Measurements from ENCODE around the gene OPALIN.

OPALIN gene, protein sequence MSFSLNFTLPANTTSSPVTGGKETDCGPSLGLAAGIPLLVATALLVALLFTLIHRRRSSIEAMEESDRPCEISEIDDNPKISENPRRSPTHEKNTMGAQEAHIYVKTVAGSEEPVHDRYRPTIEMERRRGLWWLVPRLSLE

DNA sequence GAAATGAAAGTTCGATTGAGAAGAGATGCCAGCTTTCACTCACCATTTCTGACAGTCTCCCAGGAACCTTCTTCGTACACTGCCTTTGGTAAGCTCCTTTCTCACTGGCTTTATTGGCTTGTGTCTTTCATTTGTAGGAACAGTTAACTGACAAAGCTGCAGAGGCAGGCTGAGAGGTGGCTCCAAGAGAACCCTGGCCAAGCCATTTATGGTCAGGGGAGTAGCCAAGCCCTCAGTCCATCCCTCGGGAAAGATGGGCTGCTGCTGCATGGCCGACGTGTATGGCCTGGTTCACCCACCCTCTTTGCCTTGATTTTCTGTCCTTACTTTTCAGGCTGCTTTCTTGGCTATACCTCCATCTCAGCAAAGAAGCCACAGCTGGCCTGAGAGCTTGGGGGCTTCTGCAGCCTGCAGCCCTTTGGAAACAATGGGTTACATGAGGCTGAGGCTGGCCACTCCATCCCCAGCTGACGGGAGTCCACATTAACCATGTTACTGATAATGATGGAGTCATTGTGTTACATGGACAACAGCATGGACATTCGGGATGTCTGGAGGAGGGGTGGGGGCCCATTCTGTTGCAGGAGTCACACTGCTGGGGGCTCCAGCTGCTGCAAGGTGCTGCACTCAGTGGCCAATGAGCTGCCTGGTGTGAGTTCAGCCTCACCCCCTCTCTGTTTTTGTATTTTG, at the start of gene OPALIN:
TSS of gene OPALIN (minus strand) at position 152 of the 690 bp plus-strand sequence. CDS start at position 46, 106 bp downstream.
- Histone ChIP-seq H2AFZ (ENCODE audit: low read depth, low read length) (no peak within 1 kb of the TSS), H3K9me3 (ENCODE audit: low read length) (no peaks in the 10 kb centered on the region), H3K27me3 (ENCODE audit: insufficient read depth, low read length) (peaks cover 2% of the 10 kb centered on the region), H3K4me3 (ENCODE audit: low read length) (no peak within 1 kb of the TSS), H3K36me3 (ENCODE audit: insufficient read depth, low read length) (no peaks in the 10 kb centered on the region), H3K4me1 (ENCODE audit: insufficient read depth, low read length) (no peaks in the 10 kb centered on the region)

DNA sequence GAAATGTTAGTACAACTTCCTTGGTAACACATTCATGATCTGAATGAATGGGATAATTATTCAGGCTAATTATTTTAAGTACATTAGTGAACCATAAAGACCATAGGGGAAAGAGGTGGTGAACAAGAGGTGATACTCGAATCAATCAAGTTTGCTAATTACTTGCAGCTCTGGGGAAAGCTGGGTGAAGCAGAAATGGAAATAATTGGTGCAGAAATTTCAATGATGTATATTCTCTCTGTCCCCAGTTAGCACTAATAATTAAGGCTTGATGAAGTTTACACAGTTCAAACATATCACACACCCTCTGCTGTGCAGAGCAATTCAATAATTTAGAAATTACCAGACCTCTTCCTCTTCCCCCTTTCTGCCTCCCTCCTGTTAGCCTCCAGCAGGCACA, 49.4 kb upstream of the OPALIN start:
- no peak overlapping the region for H2AFZ ChIP-seq (ENCODE audit: low read depth, low read length)

GRCh38 chr10:96407560-96408069, 48.8 kb upstream of the OPALIN start:
- H3K27me3 ChIP-seq (ENCODE audit: insufficient read depth, low read length), result peaks cover 27% of the 10 kb centered on the region
- no peaks in the 10 kb centered on the region for H3K4me1 ChIP-seq (ENCODE audit: insufficient read depth, low read length)
- H3K4me3 ChIP-seq (ENCODE audit: low read length), result no peak overlapping the region
- no peaks in the 10 kb centered on the region for H3K9me3 ChIP-seq (ENCODE audit: low read length)
- no peaks in the 10 kb centered on the region for H3K36me3 ChIP-seq (ENCODE audit: insufficient read depth, low read length)
- H2AFZ ChIP-seq (ENCODE audit: low read depth, low read length), result no peak overlapping the region

More for the DNA sequence above, 49.4 kb upstream of the OPALIN start:
- Histone ChIP-seq H3K4me1 (ENCODE audit: insufficient read depth, low read length) (no peaks in the 10 kb centered on the region), H3K4me3 (ENCODE audit: low read length) (no peak overlapping the region), H3K36me3 (ENCODE audit: insufficient read depth, low read length) (no peaks in the 10 kb centered on the region), H3K9me3 (ENCODE audit: low read length) (no peaks in the 10 kb centered on the region), H3K27me3 (ENCODE audit: insufficient read depth, low read length) (peaks cover 24% of the 10 kb centered on the region)

DNA sequence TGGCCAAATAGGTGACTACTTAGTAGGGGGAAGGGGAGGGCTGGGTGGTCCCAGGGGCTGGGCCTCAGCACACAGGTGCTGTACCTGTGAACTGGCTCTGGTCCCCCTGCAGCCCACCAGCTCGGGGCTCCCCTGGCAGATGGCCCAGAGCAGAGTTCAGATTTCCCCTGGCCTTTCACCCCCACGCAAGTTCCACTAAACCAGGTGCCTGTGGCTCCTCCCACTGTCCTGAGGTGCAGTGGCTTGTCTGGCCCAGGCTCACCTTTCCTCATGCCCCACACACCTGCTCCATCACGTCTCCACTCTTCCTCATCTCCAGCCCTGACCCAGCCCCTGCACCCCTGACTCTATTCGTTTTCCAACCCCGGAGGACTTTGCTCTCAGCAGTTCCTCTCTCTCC, 47.3 kb upstream of the OPALIN start:
- Histone ChIP-seq H3K36me3 (ENCODE audit: insufficient read depth, low read length) (no peaks in the 10 kb centered on the region), H3K4me3 (ENCODE audit: low read length) (no peak overlapping the region), H2AFZ (ENCODE audit: low read depth, low read length) (no peak overlapping the region), H3K9me3 (ENCODE audit: low read length) (no peaks in the 10 kb centered on the region), H3K27me3 (ENCODE audit: insufficient read depth, low read length) (peaks cover 20% of the 10 kb centered on the region), H3K4me1 (ENCODE audit: insufficient read depth, low read length) (peaks cover 9% of the 10 kb centered on the region)

GRCh38 chr10:96402417-96403305, 43.9 kb upstream of the OPALIN start:
- H2AFZ ChIP-seq (ENCODE audit: low read depth, low read length), result no peak overlapping the region
- no peaks in the 10 kb centered on the region for H3K36me3 ChIP-seq (ENCODE audit: insufficient read depth, low read length)
- peaks cover 20% of the 10 kb centered on the region for H3K27me3 ChIP-seq (ENCODE audit: insufficient read depth, low read length)
- no peak overlapping the region for H3K4me3 ChIP-seq (ENCODE audit: low read length)
- H3K4me1 ChIP-seq (ENCODE audit: insufficient read depth, low read length), result peaks cover 19% of the 10 kb centered on the region
- no peaks in the 10 kb centered on the region for H3K9me3 ChIP-seq (ENCODE audit: low read length)

DNA sequence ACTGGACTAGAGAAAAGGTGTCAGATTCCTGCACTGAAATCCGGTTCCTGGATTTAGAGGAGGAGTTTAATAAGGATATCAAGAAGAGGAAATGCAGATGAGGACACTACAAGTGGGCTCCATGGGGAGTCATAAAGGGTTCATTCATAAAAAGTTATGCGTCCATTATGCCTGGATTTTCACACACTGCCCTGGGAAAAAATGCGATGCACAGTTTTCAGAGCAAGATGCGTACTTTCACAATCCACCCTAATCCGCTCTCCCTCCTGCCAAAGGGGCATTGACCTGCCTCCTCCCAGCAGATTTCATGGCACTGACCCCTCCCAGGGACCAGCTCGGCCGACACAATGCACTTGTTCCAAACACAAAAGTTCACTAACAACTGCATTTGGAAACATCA, 42.2 kb upstream of the OPALIN start:
- H3K27me3 ChIP-seq (ENCODE audit: insufficient read depth, low read length), result peaks cover 23% of the 10 kb centered on the region

DNA sequence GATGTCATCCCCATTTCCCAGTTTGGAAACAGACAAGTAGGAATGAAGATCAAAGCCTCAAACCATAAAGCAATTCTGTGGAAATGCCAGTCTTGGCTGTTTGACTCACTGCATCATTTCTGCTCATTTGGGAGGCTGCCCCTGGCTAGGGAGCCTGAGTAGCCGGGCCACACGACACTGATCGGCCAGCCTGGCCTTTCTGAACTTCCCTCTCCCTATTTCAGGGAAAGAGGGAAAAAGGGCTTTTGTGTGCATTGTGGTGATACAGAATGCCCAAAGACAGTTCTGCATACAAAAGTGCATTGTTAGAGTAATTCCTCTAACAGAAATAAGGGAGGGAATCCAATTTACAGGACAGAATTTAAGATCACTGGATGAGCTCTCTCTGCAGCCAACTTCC, 41.7 kb upstream of the OPALIN start:
- H3K27me3 ChIP-seq (ENCODE audit: insufficient read depth, low read length), result peaks cover 22% of the 10 kb centered on the region

More for the DNA sequence above, 42.2 kb upstream of the OPALIN start:
- Histone ChIP-seq H2AFZ (ENCODE audit: low read depth, low read length) (no peak overlapping the region), H3K9me3 (ENCODE audit: low read length) (no peaks in the 10 kb centered on the region), H3K4me1 (ENCODE audit: insufficient read depth, low read length) (peaks cover 19% of the 10 kb centered on the region), H3K36me3 (ENCODE audit: insufficient read depth, low read length) (no peaks in the 10 kb centered on the region), H3K4me3 (ENCODE audit: low read length) (no peak overlapping the region)

GRCh38 chr10:96397902-96398301, 39.1 kb upstream of the OPALIN start:
- Histone ChIP-seq H3K4me3 (ENCODE audit: low read length) (no peak overlapping the region), H3K36me3 (ENCODE audit: insufficient read depth, low read length) (no peaks in the 10 kb centered on the region), H3K27me3 (ENCODE audit: insufficient read depth, low read length) (peaks cover 26% of the 10 kb centered on the region), H3K4me1 (ENCODE audit: insufficient read depth, low read length) (peaks cover 19% of the 10 kb centered on the region), H3K9me3 (ENCODE audit: low read length) (peaks cover under 1% of the 10 kb centered on the region), H2AFZ (ENCODE audit: low read depth, low read length) (no peak overlapping the region)

More for the DNA sequence above, 41.7 kb upstream of the OPALIN start:
- Histone ChIP-seq H2AFZ (ENCODE audit: low read depth, low read length) (no peak overlapping the region), H3K36me3 (ENCODE audit: insufficient read depth, low read length) (no peaks in the 10 kb centered on the region), H3K4me1 (ENCODE audit: insufficient read depth, low read length) (peaks cover 19% of the 10 kb centered on the region), H3K4me3 (ENCODE audit: low read length) (no peak overlapping the region), H3K9me3 (ENCODE audit: low read length) (no peaks in the 10 kb centered on the region)

- Histone ChIP-seq H3K4me1 (ENCODE audit: insufficient read depth, low read length) (peaks cover 12% of the 10 kb centered on the region), H3K9me3 (ENCODE audit: low read length) (peaks cover 2% of the 10 kb centered on the region), H2AFZ (ENCODE audit: low read depth, low read length) (no peak overlapping the region), H3K4me3 (ENCODE audit: low read length) (no peak overlapping the region), H3K36me3 (ENCODE audit: insufficient read depth, low read length) (no peaks in the 10 kb centered on the region), H3K27me3 (ENCODE audit: insufficient read depth, low read length) (peaks cover 19% of the 10 kb centered on the region)
Observed at GRCh38 chr10:96395931-96396877, 37.4 kb upstream of the OPALIN start.

DNA sequence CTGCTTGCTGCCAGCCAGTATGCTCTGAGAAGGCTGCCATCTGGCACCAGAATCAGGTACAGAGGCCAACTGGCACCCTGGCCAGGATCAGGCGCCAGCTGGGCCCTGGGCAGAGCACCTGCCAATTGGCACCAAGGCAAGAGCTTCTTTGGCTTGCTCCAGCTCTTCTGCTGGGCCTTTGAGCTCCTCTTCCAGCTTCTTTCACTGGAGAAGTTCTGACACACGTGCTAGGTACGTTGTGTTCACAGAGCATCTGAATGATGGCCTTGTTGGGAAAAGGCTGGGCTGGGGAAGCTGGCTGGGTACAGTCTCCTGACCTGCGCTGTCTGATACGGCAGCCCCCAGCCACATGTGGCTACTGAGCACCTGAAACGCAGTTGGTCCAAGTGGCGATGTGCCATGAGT, 31.7 kb upstream of the OPALIN start:
- Histone ChIP-seq H2AFZ (ENCODE audit: low read depth, low read length) (no peak overlapping the region), H3K36me3 (ENCODE audit: insufficient read depth, low read length) (no peaks in the 10 kb centered on the region), H3K4me1 (ENCODE audit: insufficient read depth, low read length) (no peaks in the 10 kb centered on the region), H3K4me3 (ENCODE audit: low read length) (no peak overlapping the region), H3K27me3 (ENCODE audit: insufficient read depth, low read length) (peaks cover 22% of the 10 kb centered on the region), H3K9me3 (ENCODE audit: low read length) (peaks cover 2% of the 10 kb centered on the region)

DNA sequence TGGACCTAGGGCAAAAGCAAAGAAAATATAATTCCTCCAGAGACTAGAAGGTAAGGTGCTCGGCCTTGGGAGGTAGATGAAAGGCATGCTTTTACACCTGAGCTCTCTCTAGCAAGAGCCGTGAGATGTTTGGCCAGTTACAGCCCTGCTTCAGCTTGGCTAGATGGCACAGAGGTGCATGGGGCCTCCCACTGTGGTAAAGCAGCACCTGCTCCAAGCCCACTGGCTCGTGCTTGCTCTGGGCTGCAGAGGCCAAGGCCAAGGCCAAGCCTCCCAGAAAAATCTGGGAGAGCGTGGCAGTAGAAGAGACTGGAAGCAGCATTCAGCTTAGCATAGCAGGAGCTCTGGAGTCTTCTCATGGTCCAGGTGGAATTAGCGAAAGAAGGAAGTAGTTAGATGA, 31.0 kb upstream of the OPALIN start:
- H2AFZ ChIP-seq (ENCODE audit: low read depth, low read length), result no peak overlapping the region
- peaks cover 2% of the 10 kb centered on the region for H3K9me3 ChIP-seq (ENCODE audit: low read length)
- peaks cover 17% of the 10 kb centered on the region for H3K27me3 ChIP-seq (ENCODE audit: insufficient read depth, low read length)
- H3K4me1 ChIP-seq (ENCODE audit: insufficient read depth, low read length), result no peaks in the 10 kb centered on the region
- no peak overlapping the region for H3K4me3 ChIP-seq (ENCODE audit: low read length)
- H3K36me3 ChIP-seq (ENCODE audit: insufficient read depth, low read length), result no peaks in the 10 kb centered on the region

- H3K4me1 ChIP-seq (ENCODE audit: insufficient read depth, low read length), result no peaks in the 10 kb centered on the region
- H2AFZ ChIP-seq (ENCODE audit: low read depth, low read length), result no peak overlapping the region
Observed at GRCh38 chr10:96387601-96388000, 28.8 kb upstream of the OPALIN start.

More at GRCh38 chr10:96387601-96388000, 28.8 kb upstream of the OPALIN start:
- no peaks in the 10 kb centered on the region for H3K36me3 ChIP-seq (ENCODE audit: insufficient read depth, low read length)
- peaks cover 15% of the 10 kb centered on the region for H3K27me3 ChIP-seq (ENCODE audit: insufficient read depth, low read length)
- no peaks in the 10 kb centered on the region for H3K9me3 ChIP-seq (ENCODE audit: low read length)
- no peak overlapping the region for H3K4me3 ChIP-seq (ENCODE audit: low read length)
